GM12878 (cell line): Measurements from ENCODE around the gene NPBWR2. TPM values are rescaled to one million over a fixed set of nuclear protein-coding genes. Genes with fewer than 3 reads are reported as not detected.

Experiments
- ATAC-seq: fragments of 200-7000 bp; cut with Tn5 transposase; 3 replicates; pipeline ENCODE4 v1.9.1; 2020; ENCODE audit warnings: mild to moderate bottlenecking, moderate library complexity
- BruUV-seq: library from RNA; stranded (reverse); fragments of 400-500 nt; replicated peaks from 2 replicates; lab custom pipeline; 2021; lab: Mats Ljungman, UMichigan
- CTCF ChIA-PET: fragments of 300-600 bp; sonication (Branson Sonifier 250); formaldehyde crosslinking; extraction: SDS; loops from one replicate; lab custom pipeline; 2021; ENCODE audit warnings: inconsistent platforms; lab: Yijun Ruan, JAX
- POLR2A ChIA-PET: fragments of 350-600 bp; formaldehyde crosslinking; extraction: SDS; loops from one replicate; lab custom pipeline; 2021; ENCODE audit warnings: inconsistent platforms; lab: Charles Lee
- RAD21 ChIA-PET: fragments of 300-600 bp; sonication (Branson Sonifier 250); formaldehyde crosslinking; loops from one replicate; lab custom pipeline; 2023; ENCODE audit warnings: antibody characterized with exemption; ENCODE audit not compliant: unreplicated experiment; lab: Charles Lee
- SMC1A ChIA-PET: fragments of 300-600 bp; sonication (Branson Sonifier 250); formaldehyde crosslinking; loops from one replicate; lab custom pipeline; 2023; ENCODE audit not compliant: unreplicated experiment, uncharacterized antibody; lab: Charles Lee
- DNase-seq: peaks from one replicate; pipeline ENCODE4 v3.0.0-alpha.2; 2011; ENCODE audit warnings: low read depth, low spot score
- FAIRE-seq: peaks from 3 replicates; lab custom pipeline; 2011; peaks lifted over from hg19 to GRCh38; lab: Jason Lieb, UNC
- H2AFZ ChIP-seq: 2 replicates; pipeline ENCODE4 v1.6.0; 2011; ENCODE audit warnings: low read depth, low read length, control low read depth; ENCODE audit not compliant: control insufficient read depth
- H3K27ac ChIP-seq: 2 replicates; pipeline ENCODE4 v1.5.1; 2011; ENCODE audit warnings: control low read depth; ENCODE audit not compliant: control insufficient read depth, insufficient read depth
- H3K27me3 ChIP-seq, 2 experiments: replicated peaks in 1 of 2; 2 replicates each; pipeline versions ENCODE4 v1.6.0 to v1.6.1; 2011; ENCODE audit warnings: low read length in 1 of 2; ENCODE audit not compliant: control insufficient read depth in 2 of 2, insufficient read depth in 2 of 2
- H3K36me3 ChIP-seq, 2 experiments: 2 replicates each; pipeline ENCODE4 v1.5.1; 2011; ENCODE audit warnings: low read length in 1 of 2; ENCODE audit not compliant: control insufficient read depth in 2 of 2, insufficient read depth in 2 of 2
- H3K4me1 ChIP-seq: 2 replicates; pipeline ENCODE4 v1.6.1; 2011; ENCODE audit warnings: mild to moderate bottlenecking, low read length, moderate library complexity, mixed read lengths; ENCODE audit not compliant: control insufficient read depth, insufficient read depth
- H3K4me2 ChIP-seq: 2 replicates; pipeline ENCODE4 v1.6.0; 2011; ENCODE audit warnings: control low read depth; ENCODE audit not compliant: control insufficient read depth, insufficient read depth
- H3K4me3 ChIP-seq: fragments of 200-600 bp; sonication (generic); 2 replicates; pipeline ENCODE4 v1.5.1; 2016
- H3K79me2 ChIP-seq: 2 replicates; pipeline ENCODE4 v1.6.0; 2011; ENCODE audit warnings: low read length; ENCODE audit not compliant: control insufficient read depth, insufficient read depth
- H3K9ac ChIP-seq: 2 replicates; pipeline ENCODE4 v1.8.0; 2011; ENCODE audit warnings: low read length, control low read depth, mixed read lengths; ENCODE audit not compliant: control insufficient read depth, insufficient read depth
- H3K9me3 ChIP-seq: replicated peaks from 3 replicates; pipeline ENCODE4 v1.5.1; 2011; ENCODE audit warnings: mild to moderate bottlenecking, low read length; ENCODE audit not compliant: control insufficient read depth, insufficient read depth
- H4K20me1 ChIP-seq: 2 replicates; pipeline ENCODE4 v1.6.0; 2011; ENCODE audit not compliant: control insufficient read depth, insufficient read depth
- BRCA1 ChIP-seq: IDR thresholded peaks from 2 replicates; pipeline ENCODE4 v1.6.1; 2011; ENCODE audit warnings: low read depth, low read length, improper control_type of control experiment
- CBX3 ChIP-seq: fragments of 200-600 bp; sonication (generic); IDR thresholded peaks from 2 replicates; pipeline ENCODE4 v1.6.1; 2016; ENCODE audit warnings: low read depth, borderline replicate concordance
- FOXK2 ChIP-seq: fragments of 450-650 bp; IDR thresholded peaks from 2 replicates; pipeline ENCODE4 v1.6.1; 2017; ENCODE audit warnings: mild to moderate bottlenecking, moderate library complexity
- MEF2B ChIP-seq: fragments of 450-650 bp; IDR thresholded peaks from 2 replicates; pipeline ENCODE4 v1.6.1; 2018; ENCODE audit warnings: mild to moderate bottlenecking, moderate library complexity; ENCODE audit not compliant: partially characterized antibody, poor library complexity, severe bottlenecking
- NR2F1 ChIP-seq: fragments of 450-650 bp; conservative IDR thresholded peaks from 2 replicates; pipeline ENCODE4 v1.6.1; 2017; ENCODE audit warnings: mild to moderate bottlenecking
- NRF1 ChIP-seq: conservative IDR thresholded peaks from 2 replicates; pipeline ENCODE4 v1.6.1; 2011; ENCODE audit warnings: mild to moderate bottlenecking, low read depth, low read length, improper control_type of control experiment
- RUNX3 ChIP-seq: IDR thresholded peaks from 2 replicates; pipeline ENCODE4 v1.6.1; 2012; ENCODE audit warnings: low read length, inconsistent platforms
- SP1 ChIP-seq: IDR thresholded peaks from one replicate; pipeline ENCODE4 v1.6.1; 2011; ENCODE audit warnings: low read depth, low read length
- TBL1XR1 ChIP-seq: IDR thresholded peaks from 2 replicates; pipeline ENCODE4 v1.6.1; 2012; ENCODE audit warnings: low read depth, low read length, improper control_type of control experiment
- TCF3 ChIP-seq: IDR thresholded peaks from 2 replicates; pipeline ENCODE4 v1.6.1; 2012; ENCODE audit warnings: low read depth, mild to moderate bottlenecking, low read length, borderline replicate concordance; ENCODE audit not compliant: insufficient read depth
- ZSCAN29 ChIP-seq: fragments of 450-650 bp; IDR thresholded peaks from 2 replicates; pipeline ENCODE4 v1.6.1; 2017; ENCODE audit warnings: mild to moderate bottlenecking, moderate library complexity
- WGBS: methylation state at CpG from one replicate; pipeline ENCODE4 v1.1.6; 2016; ENCODE audit warnings: low lambda C conversion rate; ENCODE audit not compliant: insufficient replicate concordance, insufficient coverage; ENCODE audit errors: missing lambda C conversion rate; 5-methylcytosine and 5-hydroxymethylcytosine counted together
- in situ Hi-C: fragments of 300-500 bp; cut with MboI; formaldehyde crosslinking; loops from 9 replicates; pipeline ENCODE4 v1.14.3; 2018; ENCODE audit warnings: mixed read lengths
- intact Hi-C: fragments of 100-400 bp; cut with micrococcal nuclease; formaldehyde crosslinking; loops from one replicate; pipeline ENCODE4 v1.14.2; 2022; ENCODE audit not compliant: unreplicated experiment
- polyA plus RNA-seq, 11 experiments: library from polyadenylated mRNA; depleted of rRNA in 4 of 11; unstranded in 6 of 11; stranded (reverse) in 5 of 11; fragments of >200 nt; fragmentation: Nextera tagmentation in 4 of 11; fragmentation: Illumina TruSeq in 1 of 11; extraction: Ambion mirVana in 4 of 11; extraction: Trizol in 1 of 11; gene quantifications; 1 replicate in 1 of 11; 2 replicates in 10 of 11; pipeline versions ENCODE4 v1.2.1 to v1.2.3, GENCODE V29; 2011 to 2016; ENCODE audit warnings: inconsistent platforms in 2 of 11, missing spikeins in 2 of 11, low read depth in 1 of 11
- total RNA-seq, 4 experiments: library from RNA; depleted of rRNA in 3 of 4; stranded (reverse); fragments of >200 nt in 3 of 4; fragmentation: Illumina TruSeq in 1 of 4; extraction: Trizol in 1 of 4; gene quantifications; 2 replicates each; pipeline versions ENCODE4 v1.2.1 to v1.2.3, GENCODE V29; 2013 to 2021
- TF ChIP-seq, protein P1 (sequence below): IDR thresholded peaks from 2 replicates; pipeline ENCODE4 v1.6.1; 2012; ENCODE audit warnings: low read length, inconsistent platforms
- TF ChIP-seq, protein P2 (sequence below): fragments of 450-650 bp; conservative IDR thresholded peaks from 2 replicates; pipeline ENCODE4 v1.6.1; 2017; ENCODE audit warnings: mild to moderate bottlenecking, moderate library complexity

The NPBWR2 gene
- total and polyA plus RNA-seq, 10 of the 15 experiments (the other 5 are each of a cell fraction or from before 2014, with no cell fraction given): not detected

DNA sequence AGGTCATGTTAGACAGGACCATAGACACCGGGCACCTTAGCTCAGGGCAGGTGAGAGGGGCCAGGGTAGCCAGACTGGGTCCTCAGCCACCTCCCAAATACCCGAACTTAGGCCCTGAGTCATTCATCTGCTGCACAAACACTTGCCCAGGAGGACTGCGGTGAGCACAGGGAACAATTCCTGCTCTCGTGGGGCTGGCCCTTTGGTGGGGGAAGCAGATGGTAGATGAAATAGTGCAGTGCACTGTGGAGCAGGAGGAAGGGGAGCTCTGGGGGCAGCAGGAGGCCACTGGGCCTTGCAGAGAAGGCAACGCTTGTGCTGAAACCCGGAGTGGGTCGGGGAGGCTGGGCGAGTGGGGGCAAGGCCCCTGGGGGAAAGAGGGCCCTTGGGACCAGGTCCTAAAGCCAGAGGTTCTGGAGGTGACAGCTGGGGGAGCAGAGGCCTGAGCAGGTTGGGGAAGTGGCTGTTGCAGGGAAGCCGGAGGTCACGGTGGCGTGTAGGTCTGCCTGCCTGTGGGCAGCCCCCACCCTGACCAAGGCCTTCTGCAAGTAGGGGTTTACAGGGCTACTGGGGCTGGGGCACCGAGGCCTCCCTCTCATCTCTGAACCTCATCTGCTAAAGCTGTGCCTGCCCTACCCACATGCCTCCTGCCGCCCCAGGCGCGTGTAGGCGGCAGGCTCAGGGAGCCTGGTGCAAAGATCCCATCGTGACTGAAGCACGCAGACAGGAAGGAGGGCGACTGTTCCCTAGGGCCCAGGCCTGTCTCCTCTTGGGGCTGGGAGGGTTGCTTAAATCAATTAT lies 4.7 kb upstream of the NPBWR2 start:
- peak; percentile 10; the same call in 1 of the 3 replicates for ATAC-seq
- H3K9ac ChIP-seq: no peak overlapping the region

DNA sequence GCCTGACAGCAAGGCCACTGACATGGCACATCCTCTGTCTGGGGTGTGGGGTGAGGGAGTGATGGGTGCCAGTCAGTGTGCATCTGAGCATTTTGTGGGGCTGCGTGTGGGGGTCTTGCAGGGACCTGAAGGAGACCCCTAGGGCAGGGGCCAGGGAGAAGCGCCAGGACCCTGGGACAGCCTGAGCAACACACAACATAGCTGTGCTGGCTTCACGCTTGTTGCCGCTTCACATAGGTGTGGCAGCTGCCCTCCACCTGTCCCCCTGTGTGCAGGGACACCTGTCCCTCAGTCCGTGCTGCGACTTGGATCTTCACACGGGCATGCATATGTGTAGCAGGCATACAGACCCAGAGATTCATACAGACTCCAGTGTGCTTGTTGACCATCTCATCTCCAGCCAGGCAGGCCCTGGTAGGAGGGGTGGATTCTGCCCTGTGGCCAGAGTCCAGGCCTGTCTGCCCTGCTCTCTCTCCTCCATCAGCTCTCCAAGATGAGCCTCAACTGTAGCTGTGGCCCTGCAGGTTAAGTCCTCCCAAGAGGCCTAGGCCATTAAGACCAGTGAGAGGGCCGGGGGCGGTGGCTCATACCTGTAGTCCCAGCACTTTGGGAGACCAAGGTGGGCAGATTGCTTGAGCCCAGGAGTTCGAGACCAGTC lies 3.2 kb upstream of the NPBWR2 start:
- ChIA-PET SMC1A (interaction anchor here (0.7 to 1.5 kb wide), 3 partner anchors 9 to 27 kb away, joined by 3 to 5 read pairs (median 4); no protein-coding TSS in a partner anchor), POLR2A (interaction anchor here (0.8 kb wide), 1 partner anchor 9 kb away, joined by 6 read pairs; no protein-coding TSS in a partner anchor), RAD21 (interaction anchor here (4.9 kb wide), 1 partner anchor 27 kb away, joined by 16 read pairs; the partner anchor contains the start of gene LKAAEAR1), CTCF (interaction anchor here (0.6 to 4.6 kb wide), 4 partner anchors 9 to 172 kb away, joined by 3 to 23 read pairs (median 12); no protein-coding TSS in a partner anchor)
- FAIRE-seq: no peak
- no peak overlapping the region for H3K27ac ChIP-seq
- H4K20me1 ChIP-seq: no peaks in the 10 kb centered on the region
- H3K9ac ChIP-seq: no peak overlapping the region
- no TSS peak for BruUV-seq
- intact Hi-C loops: no loop called here
- H3K36me3 ChIP-seq: no peaks in the 10 kb centered on the region
- no peak for DNase-seq
- no peak overlapping the region for H2AFZ ChIP-seq
- H3K4me3 ChIP-seq: no peak overlapping the region
- no peak overlapping the region for H3K4me2 ChIP-seq
- ATAC-seq: no peak
- H3K4me1 ChIP-seq: no peaks in the 10 kb centered on the region; the same call in 1 of the 2 replicates
- peaks cover 0 to 3% of the 10 kb centered on the region in 2 experiments; a peak in 2 of 4 replicates for H3K27me3 ChIP-seq
- 51% methylated on average over 10 of the region's 10 CpGs for WGBS
- H3K79me2 ChIP-seq: no peaks in the 10 kb centered on the region
- H3K9me3 ChIP-seq: no peaks in the 10 kb centered on the region
- in situ Hi-C loops: no loop called here
- TF ChIP-seq, protein P1, sequence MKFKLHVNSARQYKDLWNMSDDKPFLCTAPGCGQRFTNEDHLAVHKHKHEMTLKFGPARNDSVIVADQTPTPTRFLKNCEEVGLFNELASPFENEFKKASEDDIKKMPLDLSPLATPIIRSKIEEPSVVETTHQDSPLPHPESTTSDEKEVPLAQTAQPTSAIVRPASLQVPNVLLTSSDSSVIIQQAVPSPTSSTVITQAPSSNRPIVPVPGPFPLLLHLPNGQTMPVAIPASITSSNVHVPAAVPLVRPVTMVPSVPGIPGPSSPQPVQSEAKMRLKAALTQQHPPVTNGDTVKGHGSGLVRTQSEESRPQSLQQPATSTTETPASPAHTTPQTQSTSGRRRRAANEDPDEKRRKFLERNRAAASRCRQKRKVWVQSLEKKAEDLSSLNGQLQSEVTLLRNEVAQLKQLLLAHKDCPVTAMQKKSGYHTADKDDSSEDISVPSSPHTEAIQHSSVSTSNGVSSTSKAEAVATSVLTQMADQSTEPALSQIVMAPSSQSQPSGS: no peak
- TF ChIP-seq RUNX3 (no peak), TBL1XR1 (no peak), TCF3 (no peak), BRCA1 (no peak), ZSCAN29 (no peak), FOXK2 (no peak), NRF1 (no peak), SP1 (no peak)
- TF ChIP-seq, protein P2, sequence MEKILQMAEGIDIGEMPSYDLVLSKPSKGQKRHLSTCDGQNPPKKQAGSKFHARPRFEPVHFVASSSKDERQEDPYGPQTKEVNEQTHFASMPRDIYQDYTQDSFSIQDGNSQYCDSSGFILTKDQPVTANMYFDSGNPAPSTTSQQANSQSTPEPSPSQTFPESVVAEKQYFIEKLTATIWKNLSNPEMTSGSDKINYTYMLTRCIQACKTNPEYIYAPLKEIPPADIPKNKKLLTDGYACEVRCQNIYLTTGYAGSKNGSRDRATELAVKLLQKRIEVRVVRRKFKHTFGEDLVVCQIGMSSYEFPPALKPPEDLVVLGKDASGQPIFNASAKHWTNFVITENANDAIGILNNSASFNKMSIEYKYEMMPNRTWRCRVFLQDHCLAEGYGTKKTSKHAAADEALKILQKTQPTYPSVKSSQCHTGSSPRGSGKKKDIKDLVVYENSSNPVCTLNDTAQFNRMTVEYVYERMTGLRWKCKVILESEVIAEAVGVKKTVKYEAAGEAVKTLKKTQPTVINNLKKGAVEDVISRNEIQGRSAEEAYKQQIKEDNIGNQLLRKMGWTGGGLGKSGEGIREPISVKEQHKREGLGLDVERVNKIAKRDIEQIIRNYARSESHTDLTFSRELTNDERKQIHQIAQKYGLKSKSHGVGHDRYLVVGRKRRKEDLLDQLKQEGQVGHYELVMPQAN: no peak

More for the DNA sequence above, 4.7 kb upstream of the NPBWR2 start:
- H3K4me1 ChIP-seq: no peaks in the 10 kb centered on the region; the same call in 1 of the 2 replicates
- ChIA-PET CTCF (interaction anchor here (0.8 to 2.3 kb wide), 5 partner anchors 8 to 132 kb away, joined by 3 to 16 read pairs (median 4); no protein-coding TSS in a partner anchor), POLR2A (no interaction called here), SMC1A (interaction anchor here (0.8 to 1.4 kb wide), 3 partner anchors 8 to 29 kb away, joined by 3 to 5 read pairs (median 3); no protein-coding TSS in a partner anchor), RAD21 (interaction anchor here (1.2 to 4.9 kb wide), 4 partner anchors 12 to 74 kb away, joined by 3 to 16 read pairs (median 4); partner anchors contain the start of gene LKAAEAR1)
- 13% methylated on average over 19 of the region's 19 CpGs for WGBS
- TF ChIP-seq NR2F1 (peak; percentile 66), CBX3 (no peak), MEF2B (peak; percentile 90)
- intact Hi-C loops: no loop called here
- no peak overlapping the region for H2AFZ ChIP-seq
- H3K4me2 ChIP-seq: no peak overlapping the region
- no peak for DNase-seq
- H3K27ac ChIP-seq: no peak overlapping the region
- H3K4me3 ChIP-seq: no peak overlapping the region
- H3K9me3 ChIP-seq: no peaks in the 10 kb centered on the region
- peaks cover 0 to 3% of the 10 kb centered on the region in 2 experiments; a peak in 2 of 4 replicates for H3K27me3 ChIP-seq
- H3K79me2 ChIP-seq: no peaks in the 10 kb centered on the region
- in situ Hi-C loops: no loop called here
- BruUV-seq: no TSS peak
- no peaks in the 10 kb centered on the region for H4K20me1 ChIP-seq
- H3K36me3 ChIP-seq: no peaks in the 10 kb centered on the region
- no peak for FAIRE-seq
